Inferior parietal cortex (tissue), 1 donor: ENCODE results near the gene NCF2.

Experiments used
- DNase-seq: peaks from one replicate; pipeline ENCODE4 v3.0.0-alpha.2; 2016; ENCODE audit errors: extremely low spot score

Gene NCF2

DNA sequence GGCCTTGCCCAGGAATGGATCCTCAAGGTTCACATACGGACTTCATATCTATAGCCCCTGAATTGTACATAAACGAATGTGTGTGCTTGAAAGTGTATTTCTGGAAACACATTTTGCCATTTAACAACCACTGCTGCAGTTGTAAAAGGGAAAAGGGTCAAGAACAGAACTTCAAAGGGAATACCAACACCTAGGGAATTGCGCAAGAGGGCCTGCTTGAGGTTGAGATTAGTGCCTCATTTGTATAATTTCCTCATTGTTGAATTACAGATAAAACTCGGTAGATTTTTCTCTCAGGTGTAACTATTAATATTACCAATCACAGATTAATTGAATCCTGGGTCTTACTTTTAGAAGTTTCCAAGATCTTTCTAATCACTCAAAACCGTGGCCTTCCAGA lies 6.1 kb downstream of the NCF2 start:
- DNase-seq, result no peak

DNA sequence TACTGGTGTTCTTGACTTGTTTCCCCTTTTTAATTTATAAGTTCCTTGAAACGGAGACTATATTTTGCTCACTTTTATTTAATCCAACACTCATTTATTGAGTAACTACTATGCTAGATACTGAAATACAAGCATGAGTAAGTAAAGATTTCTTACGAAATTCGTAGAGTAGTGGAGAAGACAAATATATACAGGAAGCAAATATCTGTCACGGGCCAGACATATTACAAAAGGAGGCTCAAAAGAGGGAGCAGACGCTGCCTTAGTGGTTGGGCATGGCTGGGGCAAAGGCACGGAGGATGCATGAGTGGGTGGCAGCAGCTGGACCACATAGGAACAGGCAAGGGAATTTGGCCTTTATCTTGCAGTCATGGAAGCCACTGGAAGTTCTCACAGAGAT lies 6.8 kb downstream of the NCF2 start:
- DNase-seq, result no peak

DNA sequence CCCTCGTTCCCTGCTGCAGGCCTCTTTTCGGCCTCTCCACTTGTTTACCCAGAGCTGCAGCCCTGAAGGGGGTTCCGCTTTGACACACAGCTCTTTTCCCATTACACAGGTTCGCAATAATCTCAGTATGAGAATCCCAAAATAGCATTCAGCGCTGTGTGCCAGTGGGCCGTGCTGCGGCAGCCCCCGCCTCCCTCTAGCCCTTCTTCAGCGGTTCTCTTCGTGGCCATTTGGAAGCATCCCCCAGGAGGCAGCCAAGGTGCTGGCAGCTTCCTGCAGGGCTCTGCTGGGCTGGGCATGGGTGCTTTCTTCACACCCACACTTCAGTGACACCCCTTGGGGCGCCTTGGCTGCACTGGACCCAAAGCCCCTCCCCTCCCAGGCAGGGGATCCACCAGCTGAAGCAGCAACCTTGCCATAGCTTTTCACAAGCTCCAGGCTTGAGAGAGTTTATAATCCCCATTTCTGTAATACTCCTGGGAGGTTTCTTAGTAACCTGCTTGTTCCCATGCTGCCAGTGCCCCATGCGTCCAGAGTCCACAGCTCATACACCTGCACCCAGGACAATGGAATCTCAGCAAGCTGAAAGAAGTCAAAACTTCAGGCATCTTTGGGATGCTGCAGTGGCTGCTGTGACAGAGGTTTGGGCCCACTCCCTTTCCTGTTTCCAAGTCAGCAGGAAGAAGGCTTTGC lies 8.1 kb downstream of the NCF2 start:
- no peak for DNase-seq

DNA sequence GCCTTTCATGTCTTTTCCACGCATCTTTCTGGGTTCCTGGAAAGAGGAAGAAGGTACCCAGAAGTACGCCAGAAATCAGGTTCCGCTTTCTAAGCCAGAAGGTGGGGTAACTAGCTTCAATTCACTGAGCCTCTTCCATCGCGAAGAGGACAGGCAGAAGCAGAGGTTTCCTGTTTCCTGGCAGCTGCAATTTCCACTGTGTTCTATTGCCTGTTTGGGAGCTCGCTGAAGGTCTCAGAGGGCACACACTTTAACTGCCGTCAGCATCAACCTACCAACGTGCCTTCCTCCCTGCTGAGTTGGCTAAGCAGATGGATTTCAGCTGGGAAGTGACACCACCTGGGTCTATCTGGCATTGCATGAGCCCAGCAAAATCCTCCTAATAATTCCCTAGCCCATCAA lies 10.0 kb downstream of the NCF2 start:
- no peak for DNase-seq

DNA sequence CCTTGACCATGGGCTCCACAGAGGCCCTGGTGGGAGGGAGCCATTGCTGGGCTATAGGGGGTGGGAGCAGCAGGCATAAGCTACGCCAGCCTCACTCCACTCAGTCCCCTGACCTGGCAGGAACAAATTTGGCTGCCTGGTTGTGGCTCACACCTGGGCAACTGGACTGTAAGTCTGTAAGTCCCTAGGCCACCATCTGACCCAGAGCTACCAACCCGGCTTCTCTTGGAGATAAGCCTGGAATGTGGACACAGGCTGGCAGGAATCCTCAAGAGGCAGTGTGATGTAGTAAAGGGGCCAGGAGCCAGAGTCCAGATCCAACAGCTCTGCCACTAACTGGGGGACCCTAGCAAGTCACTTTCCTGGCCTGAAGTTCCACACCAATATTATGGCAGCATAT lies 11.4 kb downstream of the NCF2 start:
- DNase-seq, result no peak

DNA sequence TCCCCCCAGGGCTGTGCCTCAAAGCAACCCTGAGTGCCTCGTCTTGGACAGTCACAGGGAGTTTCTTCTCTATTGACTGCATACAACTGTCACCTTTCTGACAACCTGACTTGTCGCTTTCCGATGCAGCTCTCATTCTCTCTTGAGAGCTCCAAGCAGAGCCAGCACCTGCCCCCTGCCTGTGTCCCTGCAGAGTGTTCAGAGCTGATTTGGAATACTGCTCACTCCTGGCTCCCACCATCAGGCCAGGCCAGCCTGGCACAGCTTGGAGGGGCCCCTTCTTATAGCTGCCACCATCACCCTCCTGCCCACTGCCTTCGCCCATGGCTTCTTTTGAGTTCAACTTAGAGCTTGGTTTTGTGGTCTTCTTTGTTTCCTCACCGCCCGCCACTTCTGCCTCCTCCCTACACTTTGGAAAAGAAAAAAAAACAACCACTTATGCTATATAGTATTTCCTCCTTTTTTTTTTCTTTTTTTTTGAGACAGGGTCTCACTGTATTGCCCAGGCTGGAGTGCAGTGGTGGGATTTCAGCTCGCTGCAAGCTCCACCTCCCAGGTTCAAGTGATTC lies 12.3 kb downstream of the NCF2 start:
- no peak for DNase-seq

DNA sequence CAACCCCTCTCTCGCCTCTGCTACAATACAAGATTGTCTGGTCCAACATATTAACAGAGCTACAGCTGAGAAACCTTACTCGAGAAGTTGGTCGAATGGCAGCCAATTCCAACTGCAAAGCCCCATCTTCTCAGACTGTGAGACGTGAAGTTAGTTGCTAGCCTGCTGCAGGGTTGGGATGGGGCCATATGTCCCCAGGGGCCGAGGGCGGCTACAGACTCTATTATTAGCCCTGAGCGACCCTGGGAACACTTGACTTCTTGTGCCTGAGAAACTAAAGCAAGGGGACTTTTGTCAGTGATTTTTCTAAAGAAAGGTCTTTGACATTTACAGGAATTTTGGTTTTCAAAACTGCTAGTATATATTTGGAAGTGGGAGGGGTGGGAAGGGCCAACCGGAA lies 13.7 kb downstream of the NCF2 start:
- DNase-seq, result no peak

DNA sequence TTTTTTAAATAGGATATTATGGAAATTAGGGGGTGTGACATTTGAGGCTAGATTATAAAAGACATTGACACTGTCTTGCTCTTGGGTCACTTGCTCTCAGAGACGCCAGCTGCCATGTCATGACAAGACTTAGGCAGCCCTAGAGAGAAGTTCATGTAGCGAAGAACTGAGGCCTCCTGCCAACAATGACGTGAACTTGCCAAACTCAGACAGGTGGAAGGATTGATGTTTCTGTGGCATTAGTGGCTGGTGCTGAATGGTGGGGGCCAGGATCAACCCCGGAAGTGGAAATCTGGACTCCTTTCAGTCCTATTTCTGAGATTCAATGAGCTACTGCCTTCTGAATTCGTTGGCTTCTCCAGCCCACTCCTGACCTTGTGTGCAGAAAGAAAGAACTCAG lies 14.7 kb downstream of the NCF2 start:
- no peak for DNase-seq

DNA sequence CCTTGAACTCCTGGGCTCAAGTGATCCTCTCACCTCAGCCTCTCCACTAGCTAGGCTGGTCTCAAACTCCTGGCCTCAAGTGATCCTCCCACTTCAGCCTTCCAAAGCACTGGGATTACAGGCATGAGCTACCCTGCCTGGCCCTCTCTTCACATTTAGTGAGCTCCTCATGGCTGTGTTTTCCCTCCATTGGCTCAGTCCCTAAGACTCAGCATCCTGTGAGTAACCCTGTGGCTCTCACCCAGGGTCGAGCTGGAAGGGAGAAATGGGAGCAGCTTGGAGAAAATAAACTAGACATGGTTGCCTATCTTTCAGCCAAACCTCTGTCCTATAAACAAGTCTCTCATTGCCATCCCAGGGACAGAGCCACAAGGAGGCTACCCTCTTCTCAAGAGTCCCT lies 17.5 kb downstream of the NCF2 start:
- DNase-seq, result no peak

DNA sequence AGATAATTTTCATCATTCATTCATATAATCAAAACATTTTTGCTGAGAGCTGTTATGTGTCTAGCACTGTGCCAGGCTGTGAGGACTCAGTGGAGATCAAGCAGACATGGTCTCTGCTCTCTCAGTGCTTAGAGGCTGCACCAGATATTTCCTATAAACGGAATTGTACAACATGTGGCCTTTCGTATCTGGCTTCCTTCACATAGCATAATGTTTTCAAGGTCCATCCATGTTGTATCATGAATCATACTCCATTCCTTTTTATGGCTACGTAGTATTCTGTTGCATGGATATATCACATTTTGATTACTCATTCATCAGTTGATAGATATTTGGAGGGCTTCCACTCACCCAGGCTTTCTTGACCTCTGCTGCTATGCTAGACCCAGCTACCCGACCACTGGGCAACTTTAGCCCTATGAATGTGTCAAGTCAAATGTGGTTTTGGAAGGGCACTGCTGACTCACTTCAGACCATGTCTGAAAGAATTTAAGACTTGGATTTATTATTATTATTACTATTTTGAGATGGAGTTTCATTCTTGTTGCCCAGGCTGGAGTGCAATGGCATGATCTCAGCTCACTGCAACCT lies 18.5 kb downstream of the NCF2 start:
- no peak for DNase-seq

DNA sequence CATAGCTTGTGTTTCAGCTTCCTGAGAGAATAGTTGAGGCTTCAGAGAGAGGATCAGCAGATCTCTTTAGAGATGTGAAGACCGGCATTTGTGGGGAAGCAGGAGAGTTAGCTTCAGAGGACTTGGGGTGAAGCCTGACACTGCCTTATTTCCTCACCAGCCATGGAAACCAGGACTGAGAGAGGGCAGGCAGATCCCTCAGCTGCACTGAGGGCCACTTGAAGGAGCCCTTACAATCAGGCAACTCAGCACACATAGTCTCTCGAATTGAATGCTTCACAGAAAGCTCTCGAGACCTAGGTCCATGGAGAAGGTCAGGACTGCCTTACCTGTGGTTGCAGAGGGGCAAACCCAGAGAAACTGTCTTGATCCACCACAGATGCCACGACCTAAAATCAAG lies 19.8 kb downstream of the NCF2 start:
- no peak for DNase-seq

DNA sequence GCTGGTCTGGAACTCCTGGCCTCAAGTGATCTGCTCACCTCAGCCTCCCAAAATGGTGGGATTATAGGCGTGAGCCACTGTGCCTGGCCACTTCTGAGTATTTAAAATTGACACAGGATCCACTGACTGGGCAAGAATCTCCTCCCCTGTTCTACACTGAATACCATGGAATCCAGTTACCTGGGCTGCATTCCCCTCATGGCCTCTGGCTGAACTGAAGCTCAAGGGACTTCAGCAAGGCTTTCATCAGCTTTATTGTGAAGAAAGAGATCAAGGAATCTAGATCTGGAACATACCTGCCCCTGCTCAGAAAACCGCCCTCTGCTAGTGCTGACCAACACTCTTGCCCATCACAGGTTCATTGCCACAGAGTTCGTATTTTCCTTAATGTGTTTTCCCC lies 20.5 kb downstream of the NCF2 start:
- DNase-seq, result no peak

DNA sequence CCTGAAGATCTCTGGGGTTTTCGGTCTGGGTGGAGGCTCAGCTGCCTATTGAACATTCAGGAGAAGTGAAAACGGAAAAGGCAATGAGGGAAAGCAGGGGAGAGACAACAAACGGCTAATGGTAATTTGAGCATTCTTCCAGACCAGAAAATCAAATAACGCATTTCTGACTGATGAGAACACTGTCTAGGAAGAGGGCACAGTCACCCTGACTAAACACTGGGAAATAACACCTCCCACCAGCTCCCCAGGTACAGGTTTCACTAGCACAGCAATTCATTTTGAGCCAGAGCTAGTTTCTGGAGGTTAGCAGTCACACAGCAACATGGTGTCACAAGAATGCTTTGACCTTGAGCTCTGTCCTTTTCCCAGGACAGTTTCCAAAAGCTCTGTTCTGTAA lies 21.1 kb downstream of the NCF2 start:
- no peak for DNase-seq

DNA sequence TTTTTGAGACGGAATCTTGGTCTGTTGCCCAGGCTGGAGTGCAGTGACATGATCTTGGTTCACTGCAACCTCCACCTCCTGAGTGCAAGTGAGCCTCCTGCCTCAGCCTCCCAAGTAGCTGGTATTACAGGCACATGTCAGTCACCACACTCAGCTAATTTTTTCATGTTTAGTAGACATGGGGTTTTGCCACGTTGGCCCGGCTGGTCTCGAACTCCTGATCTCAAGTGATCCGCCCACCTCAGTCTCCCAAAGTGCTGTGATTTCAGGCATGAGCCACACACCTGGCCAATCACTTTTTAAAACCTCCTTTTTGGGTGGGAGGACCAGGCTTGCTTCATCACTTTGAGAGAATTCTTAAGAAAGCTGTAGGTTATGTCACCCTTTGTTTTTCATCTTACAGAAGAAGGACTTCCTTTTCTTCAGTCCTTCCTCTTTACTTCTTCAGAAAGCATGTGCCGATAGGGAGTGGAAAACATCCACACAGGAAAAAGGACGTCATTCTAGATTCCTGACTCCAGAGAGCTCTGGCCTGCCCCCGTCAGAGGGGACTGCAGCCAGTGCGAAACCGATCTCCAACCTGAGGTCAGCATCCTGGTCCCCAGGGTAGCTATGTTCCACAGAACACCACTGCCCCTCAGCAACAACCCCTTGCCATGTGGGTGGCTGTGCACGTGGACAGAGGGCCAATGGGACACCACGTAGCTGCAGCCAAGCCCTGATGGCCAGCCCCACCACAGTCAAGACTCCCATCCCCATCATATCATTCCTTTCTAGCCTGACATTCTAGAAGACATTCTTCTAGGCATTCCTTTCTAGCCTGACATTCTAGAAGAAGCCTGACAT lies 21.9 kb downstream of the NCF2 start:
- no peak for DNase-seq

DNA sequence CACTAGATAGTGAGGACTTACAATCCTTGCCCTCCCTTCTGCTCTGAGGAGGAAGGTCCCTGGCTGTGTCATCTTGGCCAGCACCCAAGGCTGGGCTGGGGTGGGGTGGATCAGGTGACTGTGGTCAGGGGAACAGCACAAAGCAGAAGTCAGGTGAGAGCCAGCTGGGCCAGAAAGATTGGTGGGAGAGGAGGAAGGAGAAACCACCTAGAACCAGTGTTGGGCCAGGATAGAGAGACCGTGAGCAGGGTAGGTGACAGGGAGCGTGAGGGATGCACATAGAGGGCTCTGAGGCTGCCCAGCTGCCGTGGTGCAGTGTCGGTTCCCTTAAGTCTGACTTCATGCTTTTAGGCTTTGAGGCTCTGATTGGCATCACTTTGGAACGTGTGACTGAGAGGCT lies 22.7 kb downstream of the NCF2 start:
- DNase-seq, result no peak

DNA sequence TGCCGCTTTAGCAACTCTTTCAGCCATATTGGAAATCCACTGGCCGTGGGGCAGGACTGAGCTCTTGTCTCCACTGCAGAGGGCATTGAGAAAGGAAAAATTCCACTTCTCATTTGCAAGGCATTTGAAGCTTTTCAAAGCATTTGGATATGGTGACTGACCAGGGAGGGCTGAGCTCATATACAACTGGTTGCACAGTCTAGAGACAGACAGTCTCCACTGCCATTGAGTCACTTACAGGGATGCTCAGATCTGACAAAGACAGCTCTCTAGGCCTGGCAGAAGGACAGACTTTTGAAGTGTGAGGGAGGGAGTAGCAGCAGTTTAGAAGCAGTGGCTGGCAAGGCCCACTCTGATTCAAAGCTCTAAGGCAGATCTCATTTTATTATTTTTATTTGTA lies 24.2 kb downstream of the NCF2 start:
- DNase-seq, result no peak

DNA sequence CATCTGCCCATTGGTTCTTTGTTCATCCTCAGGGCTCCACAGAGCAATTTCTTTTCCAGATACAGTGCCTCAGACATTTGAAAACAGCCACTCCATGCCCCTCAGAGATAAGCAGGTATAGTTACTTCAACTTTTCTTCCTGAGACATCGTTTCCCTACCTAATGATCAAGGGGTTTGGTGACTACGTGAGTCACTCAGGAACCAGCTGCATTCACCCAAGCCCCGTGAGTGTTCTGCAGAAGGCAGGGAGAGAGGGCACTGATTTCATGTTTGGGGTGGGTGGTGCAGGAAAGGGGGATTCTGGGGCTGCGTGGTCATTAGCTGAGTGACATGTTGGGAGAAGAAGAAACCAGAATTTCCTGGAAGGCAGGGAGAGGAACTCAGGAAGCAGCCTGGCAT lies 25.0 kb downstream of the NCF2 start:
- DNase-seq, result no peak

DNA sequence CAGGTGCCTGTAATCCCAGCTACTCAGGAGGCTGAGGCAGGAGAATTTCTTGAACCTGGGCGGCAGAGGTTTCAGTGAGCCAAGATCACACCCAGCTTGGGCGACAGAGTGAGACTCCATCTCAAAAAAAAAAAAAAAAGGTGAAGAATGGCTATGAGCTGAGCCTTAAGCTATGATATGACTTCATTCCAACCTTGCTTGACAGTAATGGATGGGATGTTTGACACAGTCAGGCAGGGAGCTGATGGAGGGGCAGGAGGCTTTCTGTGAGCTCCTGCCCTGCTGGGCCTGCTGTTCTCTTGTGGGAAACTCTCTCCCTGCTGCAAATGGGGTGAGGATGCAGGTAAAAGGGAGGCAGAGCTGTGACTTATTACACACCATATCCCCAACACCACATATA lies 27.6 kb downstream of the NCF2 start:
- no peak for DNase-seq

DNA sequence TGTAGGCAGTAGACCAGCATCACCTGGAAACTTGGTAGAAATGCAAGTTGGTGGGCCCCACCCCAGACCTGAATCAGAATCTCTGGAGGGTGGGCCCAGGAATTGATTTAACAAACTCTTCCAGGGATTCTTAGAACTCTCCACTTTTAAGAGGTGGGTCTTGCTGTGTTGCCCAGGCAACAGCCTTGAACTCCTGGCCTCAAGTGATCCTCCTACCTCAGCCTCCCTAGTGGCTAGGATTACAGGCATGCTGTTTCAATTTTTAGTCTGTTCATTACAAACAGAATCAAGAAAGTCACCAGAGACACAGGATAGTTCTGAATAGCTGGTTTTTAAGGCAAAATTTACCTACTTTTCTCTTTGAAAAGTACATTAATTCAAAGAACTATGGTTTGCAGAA lies 31.2 kb downstream of the NCF2 start:
- no peak for DNase-seq

DNA sequence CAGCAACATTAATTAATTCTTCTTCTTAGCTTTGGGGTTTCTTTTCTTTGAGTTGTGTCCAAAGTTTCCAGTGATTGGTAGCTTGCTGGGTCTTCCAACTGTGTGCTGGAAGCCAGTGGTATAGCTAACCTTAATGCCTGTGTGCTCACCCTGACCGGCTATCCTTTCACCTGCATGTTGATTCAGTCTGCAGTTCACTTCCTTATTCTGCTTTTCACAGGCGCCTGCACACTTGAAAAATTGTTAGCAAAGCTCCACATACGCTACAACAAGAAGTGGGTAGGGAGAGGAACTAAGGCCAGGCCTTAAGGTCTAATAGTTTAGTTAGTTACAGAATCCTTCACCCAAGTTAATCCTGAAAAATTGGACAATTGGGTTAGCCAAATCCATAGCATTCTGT lies 35.7 kb downstream of the NCF2 start:
- DNase-seq, result no peak

DNA sequence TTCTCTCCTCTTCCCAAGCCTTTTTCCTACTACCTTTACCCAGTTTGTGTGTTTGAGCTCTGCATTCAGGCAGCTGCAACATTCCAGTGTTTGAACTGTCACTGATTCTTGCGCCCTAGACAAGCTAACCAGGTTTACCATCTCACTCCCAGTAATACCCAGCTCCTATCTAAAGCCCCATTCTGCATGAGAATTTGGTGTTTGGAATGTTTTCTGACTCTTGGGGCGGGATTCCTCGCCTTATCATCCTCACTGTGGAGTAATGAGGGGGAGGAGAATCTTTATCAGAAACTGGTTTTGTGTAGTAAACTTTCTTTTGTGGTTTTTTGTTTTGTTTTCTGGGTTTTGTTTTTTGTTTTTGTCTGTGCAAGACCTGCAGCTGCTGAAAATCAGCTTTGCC lies 36.5 kb downstream of the NCF2 start:
- no peak for DNase-seq

DNA sequence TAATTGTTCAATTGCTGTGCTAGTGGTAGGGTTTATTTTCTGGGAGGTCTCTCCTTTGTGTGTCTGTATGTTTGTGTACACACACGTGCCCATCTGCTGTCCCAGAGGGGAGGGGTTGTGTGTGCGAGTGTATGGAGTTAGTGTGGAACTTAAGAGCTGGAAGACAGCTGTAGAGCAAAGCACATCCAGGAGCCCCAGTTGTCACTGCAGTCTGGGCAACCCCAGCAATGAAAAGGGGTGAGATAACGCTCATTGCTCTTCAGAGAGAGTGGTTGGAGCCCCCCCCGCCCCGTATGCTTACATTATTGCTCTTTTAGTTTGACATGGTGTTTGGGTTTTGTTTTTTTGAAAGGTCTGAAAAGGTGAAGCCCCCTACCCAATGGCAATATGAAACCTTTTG lies 36.9 kb downstream of the NCF2 start:
- no peak for DNase-seq

DNA sequence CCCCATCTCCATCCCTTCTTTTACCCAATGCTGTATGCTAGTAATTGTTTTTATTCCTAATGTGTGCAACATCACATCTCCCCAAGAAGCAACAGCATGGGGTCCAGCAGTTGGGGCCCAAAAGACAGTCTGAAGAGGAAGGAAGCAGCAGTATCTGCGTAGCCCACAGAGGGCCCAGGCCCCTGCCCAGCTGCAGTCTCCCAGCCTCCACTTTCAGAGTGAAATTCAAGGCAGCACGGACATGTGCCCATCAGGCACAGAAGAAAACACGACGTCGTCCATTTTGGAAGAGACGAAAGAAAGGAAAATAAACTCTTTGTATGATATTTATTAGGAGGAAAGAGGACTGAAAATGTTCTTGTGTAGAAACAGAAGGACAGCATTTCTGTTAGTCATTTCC lies 37.4 kb downstream of the NCF2 start:
- DNase-seq, result no peak
